Thyroid gland (tissue), 4 donors: ENCODE data around the gene RPL5.

ENCODE experiments used
- POLR2A ChIP-seq, 2 donors: fragments of 450-650 bp; IDR thresholded peaks; one replicate each; pipeline ENCODE4 v1.6.1; 2017; ENCODE audit warnings: antibody characterized with exemption in 2 of 2, mild to moderate bottlenecking in 2 of 2, moderate library complexity in 1 of 2
- TF ChIP-seq, protein P1 (sequence below), 6 experiments: fragments of 200-600 bp in 3 of 6; fragments of 450-650 bp in 3 of 6; sonication (generic) in 3 of 6; IDR thresholded peaks; one replicate each; pipeline ENCODE4 v1.5.1; 2016 to 2019; ENCODE audit warnings: antibody characterized with exemption in 6 of 6, mild to moderate bottlenecking in 2 of 6, inconsistent platforms in 1 of 6, moderate library complexity in 1 of 6

DNA sequence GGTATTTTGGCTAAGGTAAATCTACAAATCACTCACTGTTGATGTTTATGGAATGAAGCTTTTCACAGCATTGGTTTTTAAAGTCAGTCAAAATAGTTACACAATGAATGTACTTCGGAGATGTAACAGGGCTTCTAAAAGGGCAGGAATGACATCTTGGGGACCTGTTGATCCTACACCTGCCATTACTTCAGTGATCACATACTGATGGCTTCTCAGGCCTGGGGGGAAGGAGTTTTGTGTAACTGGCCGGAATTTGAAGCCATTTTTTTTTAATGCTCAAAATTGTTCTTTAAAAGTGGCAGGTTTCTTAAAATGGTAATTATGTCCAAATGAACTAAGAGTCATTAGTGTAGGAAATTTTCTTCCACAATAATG is 11.2 kb downstream of the RPL5 start:
- TF ChIP-seq, protein P1, sequence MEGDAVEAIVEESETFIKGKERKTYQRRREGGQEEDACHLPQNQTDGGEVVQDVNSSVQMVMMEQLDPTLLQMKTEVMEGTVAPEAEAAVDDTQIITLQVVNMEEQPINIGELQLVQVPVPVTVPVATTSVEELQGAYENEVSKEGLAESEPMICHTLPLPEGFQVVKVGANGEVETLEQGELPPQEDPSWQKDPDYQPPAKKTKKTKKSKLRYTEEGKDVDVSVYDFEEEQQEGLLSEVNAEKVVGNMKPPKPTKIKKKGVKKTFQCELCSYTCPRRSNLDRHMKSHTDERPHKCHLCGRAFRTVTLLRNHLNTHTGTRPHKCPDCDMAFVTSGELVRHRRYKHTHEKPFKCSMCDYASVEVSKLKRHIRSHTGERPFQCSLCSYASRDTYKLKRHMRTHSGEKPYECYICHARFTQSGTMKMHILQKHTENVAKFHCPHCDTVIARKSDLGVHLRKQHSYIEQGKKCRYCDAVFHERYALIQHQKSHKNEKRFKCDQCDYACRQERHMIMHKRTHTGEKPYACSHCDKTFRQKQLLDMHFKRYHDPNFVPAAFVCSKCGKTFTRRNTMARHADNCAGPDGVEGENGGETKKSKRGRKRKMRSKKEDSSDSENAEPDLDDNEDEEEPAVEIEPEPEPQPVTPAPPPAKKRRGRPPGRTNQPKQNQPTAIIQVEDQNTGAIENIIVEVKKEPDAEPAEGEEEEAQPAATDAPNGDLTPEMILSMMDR (IDR thresholded peaks at IDR 0.05): no peak
- TF ChIP-seq POLR2A (IDR thresholded peaks at IDR 0.05): no peak
